HG03354 (cell line): ENCODE results near the gene SPRED2.

Experiments
- ATAC-seq: cut with Tn5 transposase; IDR thresholded peaks from one replicate; pipeline ENCODE4 v1.9.1; 2021; ENCODE audit warnings: mild to moderate bottlenecking; ENCODE audit not compliant: unreplicated experiment, poor library complexity, severe bottlenecking

Gene SPRED2

GRCh38 chr2:65417509-65418085 lies 14.8 kb downstream of the SPRED2 start:
- ATAC-seq = no peak

- no peak for ATAC-seq
Observed at GRCh38 chr2:65416945-65417344, 15.5 kb downstream of the SPRED2 start.

- ATAC-seq = no peak
Observed at GRCh38 chr2:65416321-65416720, 16.1 kb downstream of the SPRED2 start.

GRCh38 chr2:65415091-65415490 lies 17.3 kb downstream of the SPRED2 start:
- no peak for ATAC-seq

GRCh38 chr2:65413610-65414009 lies 18.8 kb downstream of the SPRED2 start:
- ATAC-seq = no peak

GRCh38 chr2:65413106-65413505 lies 19.3 kb downstream of the SPRED2 start:
- no peak for ATAC-seq

GRCh38 chr2:65411056-65411795 lies 21.2 kb downstream of the SPRED2 start:
- no peak for ATAC-seq

GRCh38 chr2:65409045-65409444 lies 23.4 kb downstream of the SPRED2 start:
- ATAC-seq = no peak

GRCh38 chr2:65407240-65407639 lies 25.2 kb downstream of the SPRED2 start:
- ATAC-seq = no peak

- no peak for ATAC-seq
Observed at GRCh38 chr2:65404988-65405697, 27.3 kb downstream of the SPRED2 start.

GRCh38 chr2:65403529-65403915 lies 28.9 kb downstream of the SPRED2 start:
- ATAC-seq = no peak

GRCh38 chr2:65402780-65403528 lies 29.4 kb downstream of the SPRED2 start:
- no peak for ATAC-seq

- no peak for ATAC-seq
Observed at GRCh38 chr2:65402323-65402722, 30.1 kb downstream of the SPRED2 start.

GRCh38 chr2:65397122-65397521 lies 35.3 kb downstream of the SPRED2 start:
- ATAC-seq = no peak

GRCh38 chr2:65396348-65397026 lies 35.9 kb downstream of the SPRED2 start:
- ATAC-seq = no peak

GRCh38 chr2:65395621-65396347 lies 36.6 kb downstream of the SPRED2 start:
- no peak for ATAC-seq

- ATAC-seq = no peak
Observed at GRCh38 chr2:65393743-65394422, 38.5 kb downstream of the SPRED2 start.

- no peak for ATAC-seq
Observed at GRCh38 chr2:65393046-65393445, 39.4 kb downstream of the SPRED2 start.

GRCh38 chr2:65392609-65393008 lies 39.8 kb downstream of the SPRED2 start:
- no peak for ATAC-seq
